HCT116 (cell line): Measurements from ENCODE around the gene TCF7L2. TPM values are rescaled to one million over a fixed set of nuclear protein-coding genes. Genes with fewer than 3 reads are reported as not detected.

Source experiments
- ATAC-seq: fragments of 200-7000 bp; cut with Tn5 transposase; 2 replicates; pipeline ENCODE4 v1.9.1; 2020; ENCODE audit warnings: mild to moderate bottlenecking, moderate library complexity
- BruUV-seq: library from RNA; stranded (reverse); fragments of 400-500 nt; replicated peaks from 2 replicates; lab custom pipeline; 2021; lab: Mats Ljungman, UMichigan
- CTCF ChIA-PET: fragments of 300-600 bp; sonication (Branson Sonifier 250); formaldehyde crosslinking; loops from one replicate; lab custom pipeline; 2021; ENCODE audit warnings: antibody characterized with exemption; lab: Charles Lee
- POLR2A ChIA-PET: fragments of 300-600, 350-600 bp; sonication (Branson Sonifier 250); formaldehyde crosslinking; loops from one replicate; lab custom pipeline; 2021; ENCODE audit warnings: antibody characterized with exemption; lab: Charles Lee
- RAD21 ChIA-PET, 2 experiments: fragments of 300-600 bp; sonication (Branson Sonifier 250); formaldehyde crosslinking; loops; one replicate each; lab custom pipeline; 2023; ENCODE audit warnings: low total read pairs in 2 of 2; ENCODE audit not compliant: uncharacterized antibody in 2 of 2, unreplicated experiment in 2 of 2, low non-redundant PET in 1 of 2; lab: Charles Lee
- DNase-seq: peaks from one replicate; pipeline ENCODE4 v3.0.0-alpha.2; 2010; ENCODE audit warnings: low read depth, low spot score
- H2AFZ ChIP-seq: fragments of 200-600 bp; shearing (Covaris generic), sonication (generic); 2 replicates; pipeline ENCODE4 v1.6.1; 2017; ENCODE audit warnings: low read depth, mixed run types, mixed read lengths, antibody characterized with exemption, low read length; ENCODE audit not compliant: poor library complexity, severe bottlenecking
- H3K27ac ChIP-seq: 2 replicates; pipeline ENCODE4 v1.5.1; 2012; ENCODE audit warnings: low read depth, low read length
- H3K27me3 ChIP-seq: fragments of 200-600 bp; sonication (generic); 2 replicates; pipeline ENCODE4 v1.6.1; 2016; ENCODE audit warnings: mixed run types, low read length, mixed read lengths; ENCODE audit not compliant: insufficient read depth
- H3K36me3 ChIP-seq, 2 experiments: fragments of 200-500 bp in 1 of 2; fragments of 200-600 bp in 1 of 2; sonication (Bioruptor generic) in 1 of 2; sonication (generic) in 1 of 2; 2 replicates each; pipeline versions ENCODE4 v1.5.1 to v1.6.1; 2014 to 2016; ENCODE audit warnings: low read length in 2 of 2, inconsistent platforms in 1 of 2, mixed read lengths in 1 of 2, mixed run types in 1 of 2; ENCODE audit not compliant: insufficient read depth in 2 of 2, control insufficient read depth in 1 of 2
- H3K4me1 ChIP-seq, 2 experiments: fragments of 200-600 bp in 1 of 2; sonication (generic) in 1 of 2; 2 replicates each; pipeline versions ENCODE4 v1.5.1 to v1.6.1; 2012 to 2017; ENCODE audit warnings: low read length in 2 of 2, inconsistent platforms in 1 of 2, mild to moderate bottlenecking in 1 of 2, mixed read lengths in 1 of 2, mixed run types in 1 of 2, moderate library complexity in 1 of 2; ENCODE audit not compliant: insufficient read depth in 2 of 2, control insufficient read depth in 1 of 2
- H3K4me2 ChIP-seq: fragments of 200-600 bp; sonication (generic); 2 replicates; pipeline ENCODE4 v1.6.1; 2017; ENCODE audit warnings: mixed run types, low read length, mixed read lengths
- H3K4me3 ChIP-seq, 2 experiments: fragments of 200-600 bp in 1 of 2; sonication (generic) in 1 of 2; replicated peaks in 1 of 2; 2 replicates each; pipeline ENCODE4 v1.5.1; 2011 to 2016; ENCODE audit warnings: low read length in 2 of 2, control low read depth in 1 of 2, low read depth in 1 of 2, mild to moderate bottlenecking in 1 of 2, mixed read lengths in 1 of 2, mixed run types in 1 of 2
- H3K79me2 ChIP-seq: fragments of 200-600 bp; sonication (generic); 2 replicates; pipeline ENCODE4 v1.6.1; 2017; ENCODE audit warnings: mild to moderate bottlenecking, mixed run types, low read length, moderate library complexity, mixed read lengths; ENCODE audit not compliant: insufficient read depth
- H3K9ac ChIP-seq: fragments of 200-600 bp; sonication (generic); 2 replicates; pipeline ENCODE4 v1.6.1; 2016; ENCODE audit warnings: low read length, mixed read lengths
- H3K9me2 ChIP-seq: fragments of 200-600 bp; sonication (generic), shearing (Covaris generic); 2 replicates; pipeline ENCODE4 v1.6.1; 2017; ENCODE audit warnings: mixed run types, mild to moderate bottlenecking, moderate library complexity; ENCODE audit not compliant: insufficient read depth
- H3K9me3 ChIP-seq, 2 experiments: fragments of 200-500 bp in 1 of 2; fragments of 200-600 bp in 1 of 2; sonication (Bioruptor generic) in 1 of 2; sonication (generic) in 1 of 2; 2 replicates each; pipeline ENCODE4 v1.6.1; 2014 to 2017; ENCODE audit warnings: low read length in 2 of 2, mixed read lengths in 2 of 2, inconsistent platforms in 1 of 2, low read depth in 1 of 2, mild to moderate bottlenecking in 1 of 2, mixed run types in 1 of 2, moderate library complexity in 1 of 2; ENCODE audit not compliant: control insufficient read depth in 1 of 2, insufficient read depth in 1 of 2
- H4K20me1 ChIP-seq: fragments of 200-600 bp; sonication (generic), shearing (Covaris generic); 2 replicates; pipeline ENCODE4 v1.6.1; 2017; ENCODE audit warnings: mixed run types, mild to moderate bottlenecking, moderate library complexity; ENCODE audit not compliant: insufficient read depth
- CBX3 ChIP-seq: IDR thresholded peaks from 2 replicates; pipeline ENCODE4 v1.6.1; 2012; ENCODE audit warnings: low read depth
- CEBPB ChIP-seq: IDR thresholded peaks from 2 replicates; pipeline ENCODE4 v1.6.1; 2012; ENCODE audit warnings: low read depth
- EGR1 ChIP-seq: IDR thresholded peaks from 2 replicates; pipeline ENCODE4 v1.6.1; 2012; ENCODE audit warnings: low read depth
- ELF1 ChIP-seq: IDR thresholded peaks from 2 replicates; pipeline ENCODE4 v1.6.1; 2012; ENCODE audit warnings: low read depth, borderline replicate concordance
- EZH2 ChIP-seq: fragments of 200-600 bp; sonication (generic); IDR thresholded peaks from 2 replicates; pipeline ENCODE4 v1.6.1; 2017; ENCODE audit warnings: antibody characterized with exemption, mixed run types
- EZH2phosphoT487 ChIP-seq: fragments of 200-600 bp; IDR thresholded peaks from 2 replicates; pipeline ENCODE4 v1.6.1; 2018; ENCODE audit warnings: antibody characterized with exemption, borderline replicate concordance
- JUND ChIP-seq: IDR thresholded peaks from 2 replicates; pipeline ENCODE4 v1.6.1; 2012
- POLR2A ChIP-seq: IDR thresholded peaks from 2 replicates; pipeline ENCODE4 v1.7.0; 2011; ENCODE audit warnings: borderline replicate concordance; ENCODE audit not compliant: insufficient read depth, insufficient read length; ENCODE audit errors: extremely low read depth
- POLR2AphosphoS5 ChIP-seq: IDR thresholded peaks from 2 replicates; pipeline ENCODE4 v1.6.1; 2011; ENCODE audit warnings: mild to moderate bottlenecking, low read depth, low read length, moderate library complexity
- SIN3A ChIP-seq: IDR thresholded peaks from 2 replicates; pipeline ENCODE4 v1.6.1; 2012; ENCODE audit warnings: low read depth
- SRF ChIP-seq: IDR thresholded peaks from 2 replicates; pipeline ENCODE4 v1.6.1; 2012; ENCODE audit warnings: low read depth
- ZFX ChIP-seq: fragments of 450-650 bp; IDR thresholded peaks from 2 replicates; pipeline ENCODE4 v1.6.1; 2017
- ZNF274 ChIP-seq: fragments of 200-500 bp; sonication (Bioruptor generic); IDR thresholded peaks from 2 replicates; pipeline ENCODE4 v1.6.1; 2014; ENCODE audit warnings: mild to moderate bottlenecking, low read depth, low read length, inconsistent platforms
- intact Hi-C: fragments of 100-400 bp; cut with micrococcal nuclease; formaldehyde crosslinking; loops from 2 replicates; pipeline ENCODE4 v1.10.0; 2022
- total RNA-seq: library from RNA; stranded (reverse); gene quantifications from one replicate; pipeline ENCODE4 v1.2.1, GENCODE V29; 2021; ENCODE audit not compliant: unreplicated experiment
- TF ChIP-seq, protein P1 (sequence below): IDR thresholded peaks from 2 replicates; pipeline ENCODE4 v1.6.1; 2012
- TF ChIP-seq, protein P2 (sequence below): IDR thresholded peaks from 2 replicates; pipeline ENCODE4 v1.6.1; 2012

The TCF7L2 gene
- total RNA-seq, 1 experiment from 2014 or later, result 164 TPM

DNA sequence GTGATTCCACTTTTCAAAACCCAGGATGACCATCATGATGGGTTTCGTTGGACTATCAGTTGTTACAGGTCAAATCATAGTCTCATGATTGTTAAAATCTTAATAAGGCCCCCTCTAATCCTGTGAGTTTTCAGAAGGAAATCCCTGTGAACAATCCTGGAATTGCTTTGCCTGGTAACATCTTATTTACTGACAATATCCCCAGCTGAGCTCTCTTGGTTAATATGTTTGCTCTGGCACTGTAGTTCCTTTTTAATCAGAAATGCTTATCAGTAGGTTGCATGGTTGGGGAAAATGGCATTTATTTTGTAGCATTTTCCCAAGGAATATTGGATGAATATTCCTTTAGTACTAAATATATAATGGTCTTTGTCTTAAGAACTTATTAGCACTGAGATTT lies 163.9 kb downstream of the TCF7L2 start:
- H2AFZ ChIP-seq, result no peak overlapping the region
- no peaks in the 10 kb centered on the region for H3K27me3 ChIP-seq
- H4K20me1 ChIP-seq, result peaks cover 24% of the 10 kb centered on the region
- H3K36me3 ChIP-seq, result peaks cover 0 to 9% of the 10 kb centered on the region in 2 experiments; a peak in 1 of 4 replicates
- ChIA-PET POLR2A (no interaction called here), RAD21 (no interaction called here), CTCF (no interaction called here)
- no peak for TF ChIP-seq CEBPB
- TF ChIP-seq SIN3A, result no peak
- no peak for TF ChIP-seq POLR2AphosphoS5
- TF ChIP-seq, protein P1, sequence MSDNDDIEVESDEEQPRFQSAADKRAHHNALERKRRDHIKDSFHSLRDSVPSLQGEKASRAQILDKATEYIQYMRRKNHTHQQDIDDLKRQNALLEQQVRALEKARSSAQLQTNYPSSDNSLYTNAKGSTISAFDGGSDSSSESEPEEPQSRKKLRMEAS, result no peak
- TF ChIP-seq ZFX, result no peak
- TF ChIP-seq, protein P2, sequence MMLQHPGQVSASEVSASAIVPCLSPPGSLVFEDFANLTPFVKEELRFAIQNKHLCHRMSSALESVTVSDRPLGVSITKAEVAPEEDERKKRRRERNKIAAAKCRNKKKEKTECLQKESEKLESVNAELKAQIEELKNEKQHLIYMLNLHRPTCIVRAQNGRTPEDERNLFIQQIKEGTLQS, result no peak
- no peak for TF ChIP-seq EZH2
- TF ChIP-seq SRF, result no peak
- no peak for TF ChIP-seq POLR2A
- no peak for TF ChIP-seq EGR1
- TF ChIP-seq CBX3, result no peak
- no peak for TF ChIP-seq ELF1
- no peak for TF ChIP-seq EZH2phosphoT487
- no peak for TF ChIP-seq ZNF274
- TF ChIP-seq JUND, result no peak
- peaks cover 97% of the 10 kb centered on the region for H3K79me2 ChIP-seq
- H3K4me2 ChIP-seq, result no peak overlapping the region
- BruUV-seq, result no TSS peak
- H3K27ac ChIP-seq, result no peak overlapping the region
- H3K9me2 ChIP-seq, result no peaks in the 10 kb centered on the region
- intact Hi-C loops, result loop anchor here (10.0 kb wide), 1 partner anchor 549 kb away; no protein-coding TSS in a partner anchor
- ATAC-seq, result no peak
- no peaks in the 10 kb centered on the region for H3K4me1 ChIP-seq
- H3K4me3 ChIP-seq, result no peak overlapping the region
- DNase-seq, result no peak
- H3K9ac ChIP-seq, result no peak overlapping the region
- no peaks in the 10 kb centered on the region for H3K9me3 ChIP-seq
